Measurements from ENCODE around the gene DMKN.
"Not testable (repeated sequence)": the region's sequence is repeated elsewhere in the genome, so short reads cannot be mapped to it uniquely, and the experiment has no call there.

Gene DMKN

DNA sequence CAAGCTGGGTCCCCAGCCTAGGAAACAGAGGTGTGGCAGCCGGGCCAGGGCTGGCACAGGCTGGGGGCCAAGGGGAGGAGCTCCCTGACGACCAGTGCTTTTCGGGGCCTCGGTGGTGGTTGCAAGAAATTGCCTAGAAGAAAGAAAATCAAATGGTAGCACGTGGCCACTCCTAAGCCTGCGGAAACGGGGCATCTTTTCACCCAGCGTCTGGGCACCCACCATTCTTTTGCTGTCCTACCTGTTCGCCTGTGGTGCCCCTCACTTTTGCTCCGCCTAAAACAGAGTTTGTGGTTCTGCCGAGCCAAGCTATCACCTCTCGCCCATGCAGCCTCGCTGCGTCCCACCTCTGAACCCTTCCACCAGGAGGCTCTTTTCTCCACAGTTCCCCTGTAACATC is 16.0 kb downstream of the DMKN start:
- DNase-seq (ENCODE audit: low read depth in 3 of 3) = no peak

DNA sequence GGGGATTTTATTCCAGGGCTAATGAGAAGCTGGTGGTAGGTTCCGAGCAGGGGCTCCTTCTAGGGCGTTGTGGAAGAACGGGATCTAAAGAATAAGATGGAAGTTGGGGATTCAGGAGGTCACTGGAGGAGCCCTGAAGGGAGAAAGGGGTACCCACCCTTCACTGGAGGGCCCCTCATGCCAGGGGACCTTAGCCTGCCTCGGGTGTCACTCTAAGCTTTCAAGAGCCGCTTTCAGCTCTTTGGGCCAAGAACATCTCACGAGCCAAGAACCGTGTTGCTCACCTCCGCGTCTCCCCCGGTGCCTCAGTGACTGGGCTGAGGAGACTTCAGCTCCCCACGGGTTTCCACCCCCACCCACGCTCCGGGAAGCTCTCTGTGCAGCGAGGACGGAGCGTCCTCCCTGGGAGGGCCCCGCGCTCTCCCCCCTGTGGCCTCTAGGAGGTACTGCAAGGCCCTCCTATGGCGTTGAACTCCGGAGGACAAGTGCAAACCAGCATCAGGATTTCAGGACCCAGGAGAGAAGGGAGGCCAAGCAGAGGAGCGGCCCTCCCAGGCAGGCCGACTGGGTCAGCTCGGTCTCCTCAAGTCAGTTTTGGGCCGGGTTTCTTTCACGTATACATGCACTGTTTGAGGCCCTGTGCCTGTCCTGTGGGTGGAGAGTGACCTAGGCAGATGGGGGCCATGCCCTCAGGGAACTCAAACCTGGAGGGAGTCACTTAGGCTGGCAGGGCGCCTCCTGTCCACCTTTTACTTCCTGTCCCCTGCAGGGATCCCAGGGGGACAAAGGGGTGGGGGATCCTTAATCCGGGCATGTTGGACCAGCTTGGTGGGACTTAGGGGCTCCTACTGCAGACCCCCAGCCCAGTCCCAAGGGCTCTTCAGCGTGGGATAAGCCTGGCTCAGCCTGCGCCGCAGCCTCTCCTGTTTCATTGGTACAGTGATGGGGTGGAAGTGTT is 18.1 kb downstream of the DMKN start:
- DNase-seq (ENCODE audit: low read depth in 3 of 3) = peak; percentile 55 to 83 (median 65)

DNA sequence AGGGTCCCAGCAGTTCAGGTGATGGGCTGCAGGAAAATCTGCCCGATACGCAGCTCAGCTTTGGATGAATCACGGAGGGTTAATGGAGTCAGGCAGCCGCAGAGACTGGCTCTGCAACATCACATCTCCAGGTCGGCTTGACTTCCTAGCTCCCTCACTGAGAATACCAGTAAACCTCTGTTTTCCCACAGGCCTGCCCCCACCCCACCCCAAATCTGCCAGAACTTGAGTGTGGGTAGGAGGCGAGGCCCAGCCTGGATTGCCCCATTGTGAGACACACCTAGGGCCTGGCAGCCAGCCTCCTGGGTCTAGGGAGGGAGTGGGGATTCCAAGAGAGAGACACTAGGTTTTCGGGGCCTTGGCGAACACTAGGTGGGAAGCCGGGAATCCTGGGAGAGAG is 19.5 kb downstream of the DMKN start:
- no peak for DNase-seq (ENCODE audit: low read depth in 3 of 3)

DNA sequence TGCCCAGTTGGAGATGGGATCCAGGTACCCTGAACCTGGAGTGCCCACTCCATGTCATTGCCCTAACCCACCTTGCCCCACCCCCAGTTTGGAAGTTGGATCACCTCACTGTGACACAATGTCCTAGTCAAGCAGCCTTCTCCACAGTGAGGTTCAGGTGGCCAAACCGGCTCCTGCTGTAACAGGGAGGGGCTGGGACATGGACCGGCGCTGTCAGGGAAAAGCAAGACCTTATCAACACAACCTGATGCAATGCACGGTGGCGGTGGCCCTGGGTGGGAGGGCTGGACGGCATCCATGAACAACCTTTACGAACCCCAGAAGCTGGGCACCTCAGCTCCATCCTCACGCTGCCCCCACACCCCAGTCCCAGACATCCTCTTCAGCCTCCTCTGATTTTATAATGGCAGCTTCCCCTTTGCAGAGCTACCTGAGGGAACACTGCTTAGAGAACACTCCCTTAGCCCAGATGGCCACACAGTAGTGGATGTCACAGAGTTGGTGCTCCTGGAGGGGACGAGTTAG is 21.6 kb downstream of the DMKN start:
- no peak for DNase-seq (ENCODE audit: low read depth in 3 of 3)

DNA sequence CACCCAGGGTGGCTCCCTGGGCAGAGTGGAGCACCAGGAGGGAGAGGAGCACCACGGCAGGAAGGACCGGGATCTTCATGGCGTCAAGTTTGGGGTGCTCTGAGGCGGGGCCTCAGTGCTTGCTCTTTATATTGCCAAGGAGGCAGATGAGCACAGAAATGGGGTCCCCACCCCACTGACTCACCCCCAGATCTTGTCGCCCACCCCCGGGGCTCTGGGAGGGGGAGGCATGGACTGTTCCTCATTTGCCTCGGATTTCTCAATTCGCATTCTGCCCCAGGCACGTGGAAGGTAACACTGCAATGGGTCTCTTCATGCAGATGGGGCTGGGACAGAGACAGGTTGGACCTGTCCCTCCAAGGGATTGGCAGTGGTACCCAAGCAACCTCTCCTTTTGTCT is 23.1 kb downstream of the DMKN start, which contains the start of gene KRTDAP:
TSS of gene KRTDAP (minus strand) at position 101 of the 400 bp plus-strand sequence. CDS start at position 79, 22 bp downstream.
- no peak for DNase-seq (ENCODE audit: low read depth in 3 of 3)

DNA sequence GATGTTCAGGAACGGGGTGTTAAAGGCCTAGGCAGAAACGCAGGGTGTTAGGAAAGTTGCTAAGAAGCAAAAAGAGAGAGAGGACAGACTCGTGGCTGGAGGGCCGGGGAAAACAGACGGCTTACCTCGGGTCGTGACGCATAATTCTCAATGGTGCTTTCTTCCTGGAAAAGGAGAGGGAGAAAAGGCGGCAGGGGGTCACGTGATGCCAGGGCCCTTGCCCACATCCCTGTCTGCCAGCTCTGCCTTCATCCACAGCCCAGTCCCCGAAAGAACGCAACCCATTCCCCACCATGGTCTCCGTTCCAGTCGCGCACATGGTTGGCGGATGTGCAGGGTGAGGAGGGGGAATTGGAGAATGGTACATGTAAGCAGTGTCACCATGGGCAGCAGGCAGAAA is 24.8 kb downstream of the DMKN start:
- DNase-seq (ENCODE audit: low read depth in 3 of 3) = no peak

DNA sequence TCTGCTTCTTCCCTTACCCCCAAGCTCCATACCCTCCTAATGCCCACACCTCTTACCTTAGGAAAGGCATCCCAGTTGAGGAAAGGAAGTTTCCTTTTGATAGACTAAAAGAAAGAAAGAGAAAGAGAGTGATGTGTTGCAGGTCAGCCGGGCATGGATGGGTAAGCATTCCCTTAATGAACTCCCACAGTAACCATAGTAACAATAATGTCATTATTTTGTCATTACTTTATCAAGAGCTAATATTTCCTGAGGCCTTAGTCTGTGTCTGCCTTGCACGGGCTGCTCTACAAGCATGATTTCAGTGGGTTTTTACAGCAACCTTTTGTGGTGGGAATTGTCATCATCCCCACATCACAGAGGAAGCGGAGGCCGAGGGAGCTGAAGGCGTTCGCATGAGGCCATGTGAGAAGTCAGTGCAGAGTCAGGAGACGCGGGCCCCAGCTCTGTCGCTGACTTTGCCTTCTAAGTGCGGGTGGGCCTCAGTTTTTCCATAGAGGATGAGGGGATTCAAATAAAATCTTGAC is 25.7 kb downstream of the DMKN start:
- DNase-seq (ENCODE audit: low read depth in 3 of 3) = no peak

DNA sequence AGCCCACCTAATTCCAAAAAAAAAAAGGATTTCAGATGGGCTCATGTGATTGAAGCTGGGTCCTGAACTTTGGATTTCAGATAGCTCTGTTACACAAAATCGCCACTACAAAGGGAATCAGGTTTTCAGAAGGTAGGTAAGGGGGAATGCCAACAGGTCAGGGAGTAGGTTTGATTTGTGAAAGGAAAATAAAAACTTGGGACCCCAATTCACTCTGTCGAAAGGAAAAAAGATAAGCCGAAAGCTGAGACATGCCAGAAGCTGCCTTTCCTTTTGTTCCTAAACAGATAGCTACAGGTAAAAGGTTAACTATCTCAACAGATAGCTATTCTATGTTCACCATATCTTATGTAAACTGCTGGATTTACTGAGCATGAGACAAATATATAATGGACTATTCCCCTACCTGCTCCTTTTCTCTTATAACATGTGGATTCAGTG is 27.2 kb downstream of the DMKN start:
- DNase-seq (ENCODE audit: low read depth in 3 of 3) = no peak

DNA sequence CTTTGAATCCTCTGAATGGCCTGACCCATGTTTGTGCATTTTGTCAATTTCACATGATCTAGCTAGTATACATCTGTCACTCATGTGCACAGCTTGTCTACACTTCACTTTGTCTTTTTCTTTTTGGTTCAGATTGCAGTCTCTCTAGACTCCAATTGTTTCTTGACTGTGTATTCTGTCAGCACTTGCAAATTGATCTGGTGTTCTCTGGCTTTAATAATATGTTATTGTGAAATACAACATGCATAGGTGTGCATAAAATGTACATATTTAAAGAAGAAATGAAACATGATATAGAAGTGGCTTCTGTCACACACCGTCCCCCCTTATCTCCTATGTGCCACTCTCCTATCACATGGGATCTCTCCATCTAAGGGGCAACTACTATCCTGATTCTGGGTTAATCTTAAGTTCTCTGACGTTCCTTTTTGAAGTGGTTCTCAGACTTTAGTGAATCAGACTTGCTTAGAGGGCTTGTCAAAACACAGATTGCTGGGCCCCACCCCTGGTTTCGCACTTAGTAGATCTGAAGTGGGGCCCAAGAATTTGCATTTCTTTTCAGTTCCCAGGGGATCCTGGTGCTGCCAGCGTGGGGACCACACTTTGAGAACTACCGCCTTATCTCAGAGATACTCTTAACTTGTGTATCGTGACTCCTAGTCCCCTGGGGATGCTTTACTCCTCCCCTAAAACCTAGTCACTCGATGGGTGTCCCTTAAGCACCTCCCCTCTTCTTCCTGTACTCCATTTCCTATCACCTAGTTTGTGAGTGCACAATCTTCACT is 29.0 kb downstream of the DMKN start:
- no peak for DNase-seq (ENCODE audit: low read depth in 3 of 3)

DNA sequence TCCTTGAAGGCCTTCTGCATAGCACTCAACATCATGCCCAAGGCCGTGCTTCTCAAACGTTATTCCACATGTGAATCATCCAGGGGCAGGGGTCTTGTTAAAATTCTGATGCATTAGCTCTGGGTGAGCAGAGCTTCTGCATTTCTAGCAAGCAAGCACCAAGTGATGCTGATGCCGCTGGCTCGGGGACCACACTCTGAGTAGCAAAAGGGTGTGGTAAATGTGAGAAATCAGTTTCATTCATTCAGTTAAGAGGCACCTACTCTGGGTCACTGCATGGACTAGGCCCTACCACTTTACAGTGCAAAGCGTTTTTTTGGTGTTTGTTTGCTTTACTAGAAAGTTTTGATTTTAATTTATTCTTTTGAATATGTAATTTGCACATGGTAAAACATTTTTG is 30.4 kb downstream of the DMKN start:
- DNase-seq (ENCODE audit: low read depth in 3 of 3) = no peak

DNA sequence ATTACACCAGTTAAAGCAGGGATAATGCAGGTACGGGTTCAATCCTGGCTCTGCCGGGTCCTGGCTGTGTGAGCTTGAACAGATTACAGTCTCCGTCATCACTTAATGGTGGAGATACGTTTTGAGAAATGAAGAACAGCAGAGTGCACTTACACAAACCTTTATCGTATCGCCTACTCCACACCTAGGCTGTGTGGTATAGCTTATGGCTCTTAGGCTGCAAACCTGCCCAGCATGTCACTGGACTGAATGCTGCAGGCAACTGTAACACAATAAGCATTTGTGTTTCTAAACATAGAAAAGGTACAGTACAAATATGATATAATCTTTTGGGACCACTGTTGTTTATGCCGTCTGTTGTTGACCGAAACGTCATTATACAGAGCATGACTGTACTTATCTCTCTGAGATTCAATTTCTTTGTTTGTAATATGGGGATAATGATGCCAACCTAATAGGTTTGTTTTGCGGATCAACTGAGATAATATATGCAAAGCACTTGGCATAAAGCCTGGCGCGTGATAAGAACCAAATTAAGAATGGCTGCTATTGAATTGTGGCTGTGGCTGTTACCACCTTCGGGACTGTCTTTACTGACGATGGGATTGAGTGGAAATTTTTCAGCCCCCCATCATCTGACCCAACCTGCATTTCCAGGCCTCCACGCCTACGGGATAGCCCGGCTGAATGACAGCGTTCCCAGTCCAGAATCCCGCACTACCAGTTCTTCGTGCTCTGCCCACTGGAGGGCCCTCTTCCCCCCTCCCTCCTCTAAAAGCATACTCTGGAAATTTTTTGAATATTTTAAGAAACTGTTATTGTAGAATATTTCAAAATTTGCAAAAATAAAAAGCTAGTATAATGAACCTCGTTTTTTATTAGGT is 34.4 kb downstream of the DMKN start:
- no peak for DNase-seq (ENCODE audit: low read depth in 3 of 3)

DNA sequence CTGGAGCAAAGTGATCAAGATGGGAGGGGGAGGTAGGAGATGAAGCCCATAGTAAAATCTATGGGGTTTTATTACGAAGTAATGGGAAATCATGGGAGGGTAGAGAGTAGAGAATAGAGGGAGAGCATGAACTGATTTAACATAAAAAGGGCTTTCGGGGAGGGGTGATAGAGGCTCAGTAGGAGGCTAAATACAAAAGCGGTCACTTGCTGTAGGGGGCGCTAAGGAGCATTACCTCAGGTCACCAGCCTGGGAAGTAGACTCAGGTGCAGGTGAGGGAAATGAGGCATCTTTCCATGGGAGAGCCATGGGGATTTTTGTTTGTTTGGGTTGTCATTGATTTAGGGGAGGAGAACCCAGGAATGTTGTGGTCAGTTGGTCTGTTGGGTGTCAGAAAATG is 37.3 kb downstream of the DMKN start:
- DNase-seq (ENCODE audit: low read depth in 3 of 3) = no peak

DNA sequence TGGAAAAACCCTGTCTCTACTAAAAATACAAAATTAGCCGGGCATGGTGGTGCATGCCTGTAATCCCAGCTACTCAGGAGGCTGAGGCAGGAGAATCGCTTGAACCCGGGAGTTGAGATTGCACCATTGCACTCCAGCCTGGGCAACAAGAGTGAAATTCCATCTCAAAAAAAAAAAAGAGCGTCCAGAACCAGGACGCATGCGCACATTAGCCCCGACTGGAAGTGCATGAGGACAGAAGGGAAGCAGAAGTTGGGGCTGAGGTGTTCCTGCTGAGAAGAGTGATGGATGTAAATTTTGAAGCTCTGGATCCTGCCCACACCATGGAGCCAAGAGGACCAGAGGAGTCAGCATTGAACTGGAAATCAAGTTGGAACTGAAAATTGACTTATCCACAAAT is 38.9 kb downstream of the DMKN start:
- DNase-seq (ENCODE audit: low read depth in 3 of 3) = not testable (repeated sequence)

DNA sequence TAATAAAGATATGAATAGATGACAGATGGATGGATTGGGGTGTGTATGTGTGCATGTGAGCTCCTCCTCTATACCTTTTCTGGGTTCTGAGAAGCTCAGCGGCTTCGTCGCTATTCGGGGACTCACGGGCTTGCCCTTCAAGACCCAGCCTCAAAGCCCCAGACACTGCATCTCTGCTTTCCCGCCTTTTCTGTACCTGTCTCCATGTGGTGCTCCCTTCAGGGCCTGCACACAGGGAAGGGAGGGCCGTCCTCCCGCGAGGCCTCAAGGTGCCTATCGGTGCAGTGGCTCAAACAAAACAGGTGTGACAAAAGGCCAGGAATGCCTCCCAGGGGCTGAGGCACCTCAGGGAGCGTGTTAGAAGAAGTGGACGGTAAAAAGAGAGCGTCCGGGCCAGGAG is 39.3 kb downstream of the DMKN start:
- no peak for DNase-seq (ENCODE audit: low read depth in 3 of 3)

DNA sequence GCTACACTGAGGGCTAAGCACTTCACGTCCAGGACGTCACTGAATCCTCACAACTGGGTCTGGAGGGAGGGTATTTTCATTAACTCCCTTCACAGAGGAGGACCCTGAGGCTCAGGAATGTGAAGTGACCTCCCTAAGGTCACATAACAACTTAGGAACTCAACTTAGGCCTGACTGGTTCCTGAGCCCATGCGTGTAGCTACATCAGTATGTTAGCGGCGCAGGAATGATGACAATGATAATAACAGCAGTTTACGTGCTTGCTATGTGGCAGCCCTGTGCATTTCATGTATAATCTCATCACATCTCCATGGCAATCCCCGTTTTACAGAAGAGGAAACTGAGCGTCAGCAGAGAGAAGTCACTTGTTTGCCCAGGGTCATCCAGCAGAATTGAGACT is 41.5 kb downstream of the DMKN start:
- no peak for DNase-seq (ENCODE audit: low read depth in 3 of 3)

DNA sequence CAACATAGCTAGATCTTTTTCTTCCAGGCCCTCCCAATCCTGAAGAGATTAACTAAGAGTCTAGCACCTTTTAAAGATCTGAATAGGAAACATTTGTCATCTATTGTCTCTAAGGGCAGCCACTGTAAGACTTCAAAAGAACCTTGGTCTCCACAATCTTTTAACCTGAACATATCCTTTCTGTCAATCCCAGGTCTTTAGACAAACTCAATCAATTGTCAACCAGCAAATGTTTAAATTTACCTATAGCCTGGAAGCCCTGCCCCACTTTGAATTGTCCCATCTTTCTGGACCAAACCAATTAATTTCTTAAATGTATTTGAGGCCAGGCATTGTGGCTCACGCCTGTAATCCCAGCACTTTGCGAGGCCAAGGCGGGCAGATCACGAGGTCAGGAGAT is 42.4 kb downstream of the DMKN start:
- DNase-seq (ENCODE audit: low read depth in 3 of 3) = not testable (repeated sequence)

DNA sequence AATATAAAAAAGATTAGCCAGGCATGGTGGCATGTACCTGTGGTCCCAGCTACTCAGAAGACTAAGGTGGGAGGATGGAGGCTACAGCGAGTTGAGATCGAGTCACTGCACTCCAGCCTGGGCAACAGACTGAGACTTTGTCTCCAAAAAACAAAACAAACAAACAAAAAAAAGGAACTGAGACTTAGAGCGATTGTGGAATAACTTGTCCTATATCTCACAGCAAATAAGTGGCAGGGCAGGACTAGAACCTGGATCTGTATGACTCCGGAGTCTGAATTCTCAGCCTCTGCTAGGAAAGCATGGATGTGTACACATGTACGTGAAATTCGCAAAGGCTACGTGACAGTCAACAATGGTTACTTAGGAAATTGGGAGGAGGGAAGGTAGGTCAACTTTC is 43.3 kb downstream of the DMKN start:
- no peak for DNase-seq (ENCODE audit: low read depth in 3 of 3)

DNA sequence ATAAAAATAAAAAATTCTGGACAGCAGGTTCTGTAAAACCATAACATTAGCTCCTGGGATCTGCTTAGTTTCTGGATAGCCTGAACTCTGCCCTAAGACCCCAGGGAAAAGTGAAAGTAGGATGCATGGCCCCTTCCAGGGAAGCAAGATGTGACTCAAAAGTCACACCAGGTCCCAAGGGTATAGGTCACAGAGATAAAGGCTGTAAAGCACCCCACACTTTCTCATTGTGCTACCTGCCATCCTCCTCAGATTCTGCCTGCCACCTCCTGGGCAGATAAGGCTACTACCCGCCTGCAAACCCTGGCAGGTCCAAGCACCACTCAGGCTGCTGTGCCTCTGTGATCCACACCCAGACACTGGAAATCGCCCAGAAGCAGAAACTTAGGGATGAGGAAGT is 44.8 kb downstream of the DMKN start:
- peak in 2 of 3 experiments; percentile 11 to 52 for DNase-seq (ENCODE audit: low read depth in 3 of 3)

DNA sequence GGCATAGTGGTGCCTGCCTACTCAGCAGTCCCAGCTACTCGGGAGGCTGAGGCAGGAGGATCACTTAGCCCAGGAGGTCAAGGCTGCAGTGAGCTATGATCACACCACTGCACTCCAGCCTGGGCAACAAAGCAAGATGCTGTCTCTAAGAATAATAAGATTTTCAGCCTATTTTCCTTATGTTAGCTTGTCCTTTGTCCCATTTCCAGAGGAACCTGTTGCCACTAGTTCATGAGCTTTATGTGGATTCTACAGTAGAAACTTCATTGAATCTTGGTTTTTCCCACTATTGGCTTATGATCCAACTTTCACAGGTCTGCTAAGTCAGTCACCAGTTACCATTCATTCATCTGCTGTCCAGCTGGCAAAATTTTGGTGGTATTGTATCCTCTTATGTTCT is 47.2 kb downstream of the DMKN start:
- DNase-seq (ENCODE audit: low read depth in 3 of 3) = no peak

DNA sequence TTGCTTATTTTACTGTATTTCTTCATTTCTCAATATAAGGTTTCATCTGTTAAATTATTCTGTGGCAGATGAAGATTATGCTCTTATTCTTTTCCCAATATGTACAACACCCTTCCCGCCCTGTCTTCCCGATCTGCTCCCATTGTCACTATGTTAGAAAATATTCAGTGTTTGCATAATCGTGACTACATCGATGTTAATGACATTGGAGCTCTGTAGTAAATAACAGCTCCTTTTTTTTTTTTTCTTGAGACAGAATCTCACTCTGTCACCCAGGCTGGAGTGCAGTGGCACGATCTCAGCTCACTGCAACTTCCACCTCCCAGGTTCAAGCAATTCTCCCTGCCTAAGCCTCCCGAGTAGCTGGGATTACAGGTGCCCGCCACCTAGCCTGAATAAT is 50.5 kb downstream of the DMKN start:
- not testable (repeated sequence) for DNase-seq (ENCODE audit: low read depth in 3 of 3)

DNA sequence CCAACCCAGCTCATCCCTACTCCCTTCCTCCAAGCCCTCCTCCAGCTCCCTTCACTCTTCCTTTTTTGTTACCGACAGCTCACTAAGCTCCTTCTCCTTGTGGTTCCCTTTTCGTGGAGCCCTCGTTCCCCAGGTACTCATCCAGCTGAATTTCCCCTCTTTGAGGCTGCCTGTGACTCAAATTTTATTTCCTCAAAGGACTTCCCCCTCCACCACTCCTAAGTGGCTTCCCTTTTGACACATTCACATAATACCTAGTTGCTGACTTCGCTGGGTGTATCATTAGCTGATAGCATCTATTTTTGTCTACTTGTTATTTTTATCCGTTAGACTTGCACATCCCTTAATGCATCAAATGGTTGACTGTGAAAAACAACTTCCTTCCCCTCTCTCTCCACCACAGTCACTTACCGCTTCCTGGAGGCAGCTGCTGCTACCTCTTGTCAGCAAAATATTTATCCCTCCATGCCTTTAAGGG is 50.9 kb downstream of the DMKN start:
- no peak for DNase-seq (ENCODE audit: low read depth in 3 of 3)

All from stimulated activated CD4-positive, alpha-beta T cell treated with anti-CD3 and anti-CD28 coated beads, TNF-alpha, amount 100 ng/mL, for 24 hours (primary cell).